GM13977 (cell line): ENCODE results near the gene UCK2.
"Not testable (repeated sequence)": the region's sequence is repeated elsewhere in the genome, so short reads cannot be mapped to it uniquely, and the experiment has no call there.

ENCODE experiments used
- DNase-seq: peaks from one replicate; pipeline ENCODE4 v3.0.0; 2012; ENCODE audit warnings: low spot score
- in situ Hi-C: fragments of 300-500 bp; cut with MboI; formaldehyde crosslinking; loops from one replicate; pipeline ENCODE4 v1.12.0; 2022; ENCODE audit warnings: low sequenced_read_pairs, low pct_unique_long_range_greater_than_20kb, mixed read lengths, inconsistent platforms; ENCODE audit not compliant: unreplicated experiment
- TF ChIP-seq, protein P1 (sequence below): IDR thresholded peaks from 2 replicates; pipeline ENCODE4 v1.5.1; 2012; ENCODE audit warnings: mild to moderate bottlenecking, control low read depth; ENCODE audit not compliant: insufficient read depth; ENCODE audit errors: extremely low read depth, missing control alignments

Gene UCK2

DNA sequence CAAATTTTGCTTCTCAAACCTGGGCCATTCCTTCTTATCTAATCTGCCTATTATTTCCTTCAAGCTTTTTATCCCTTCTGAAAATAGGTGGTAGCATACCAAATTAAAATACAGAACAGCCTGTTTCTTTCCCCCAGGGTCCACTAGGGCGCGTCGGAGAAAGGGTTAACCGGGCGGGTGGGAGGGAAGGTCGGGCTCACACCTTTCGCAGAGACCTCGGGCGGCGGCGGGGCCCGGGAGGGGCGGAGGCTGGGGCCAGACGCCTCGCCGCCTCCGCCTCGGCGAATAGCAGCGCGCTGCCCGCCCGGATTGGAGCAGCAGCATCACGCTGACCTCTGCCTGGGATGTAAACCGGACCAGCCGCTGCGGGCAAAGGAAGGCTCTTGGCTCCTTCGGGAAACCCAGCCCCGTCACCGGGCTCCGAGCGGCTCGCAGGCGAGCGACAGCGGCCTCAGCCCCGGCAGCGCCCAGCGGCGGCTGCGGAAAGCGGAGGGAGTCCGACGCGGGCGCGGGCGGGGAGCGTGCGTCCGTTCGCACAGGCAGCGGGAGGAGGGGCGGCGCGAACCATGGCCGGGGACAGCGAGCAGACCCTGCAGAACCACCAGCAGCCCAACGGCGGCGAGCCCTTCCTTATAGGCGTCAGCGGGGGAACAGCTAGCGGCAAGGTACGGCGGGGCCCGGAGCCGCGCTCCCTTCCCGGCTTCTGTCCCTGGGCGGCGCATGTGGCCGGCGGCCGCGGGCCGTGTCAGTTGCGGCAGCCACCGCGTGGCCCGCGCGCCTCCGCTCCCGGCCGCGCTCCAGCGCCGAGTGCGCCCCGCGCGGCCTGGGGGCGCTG is at the start of gene UCK2:
TSS of gene UCK2 (plus strand) at position 347 of the 835 bp plus-strand sequence. CDS start at position 567, 220 bp downstream.
- in situ Hi-C loops, result no loop called here
- TF ChIP-seq, protein P1, sequence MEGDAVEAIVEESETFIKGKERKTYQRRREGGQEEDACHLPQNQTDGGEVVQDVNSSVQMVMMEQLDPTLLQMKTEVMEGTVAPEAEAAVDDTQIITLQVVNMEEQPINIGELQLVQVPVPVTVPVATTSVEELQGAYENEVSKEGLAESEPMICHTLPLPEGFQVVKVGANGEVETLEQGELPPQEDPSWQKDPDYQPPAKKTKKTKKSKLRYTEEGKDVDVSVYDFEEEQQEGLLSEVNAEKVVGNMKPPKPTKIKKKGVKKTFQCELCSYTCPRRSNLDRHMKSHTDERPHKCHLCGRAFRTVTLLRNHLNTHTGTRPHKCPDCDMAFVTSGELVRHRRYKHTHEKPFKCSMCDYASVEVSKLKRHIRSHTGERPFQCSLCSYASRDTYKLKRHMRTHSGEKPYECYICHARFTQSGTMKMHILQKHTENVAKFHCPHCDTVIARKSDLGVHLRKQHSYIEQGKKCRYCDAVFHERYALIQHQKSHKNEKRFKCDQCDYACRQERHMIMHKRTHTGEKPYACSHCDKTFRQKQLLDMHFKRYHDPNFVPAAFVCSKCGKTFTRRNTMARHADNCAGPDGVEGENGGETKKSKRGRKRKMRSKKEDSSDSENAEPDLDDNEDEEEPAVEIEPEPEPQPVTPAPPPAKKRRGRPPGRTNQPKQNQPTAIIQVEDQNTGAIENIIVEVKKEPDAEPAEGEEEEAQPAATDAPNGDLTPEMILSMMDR, result peak; percentile 28
- peak; percentile 91 for DNase-seq

DNA sequence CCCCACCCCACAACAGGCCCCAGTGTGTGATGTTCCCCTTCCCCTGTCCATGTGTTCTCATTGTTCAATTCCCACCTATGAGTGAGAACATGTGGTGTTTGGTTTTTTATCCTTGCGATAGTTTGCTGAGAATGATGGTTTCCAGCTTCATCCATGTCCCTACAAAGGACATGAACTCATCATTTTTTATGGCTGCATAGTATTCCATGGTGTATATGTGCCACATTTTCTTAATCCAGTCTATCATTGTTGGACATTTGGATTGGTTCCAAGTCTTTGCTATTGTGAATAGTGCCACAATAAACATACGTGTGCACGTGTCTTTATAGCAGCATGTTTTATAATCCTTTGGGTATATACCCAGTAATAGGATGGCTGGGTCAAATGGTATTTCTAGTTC is 49.2 kb upstream of the UCK2 start:
- DNase-seq, in situ Hi-C loops: not testable (repeated sequence)

DNA sequence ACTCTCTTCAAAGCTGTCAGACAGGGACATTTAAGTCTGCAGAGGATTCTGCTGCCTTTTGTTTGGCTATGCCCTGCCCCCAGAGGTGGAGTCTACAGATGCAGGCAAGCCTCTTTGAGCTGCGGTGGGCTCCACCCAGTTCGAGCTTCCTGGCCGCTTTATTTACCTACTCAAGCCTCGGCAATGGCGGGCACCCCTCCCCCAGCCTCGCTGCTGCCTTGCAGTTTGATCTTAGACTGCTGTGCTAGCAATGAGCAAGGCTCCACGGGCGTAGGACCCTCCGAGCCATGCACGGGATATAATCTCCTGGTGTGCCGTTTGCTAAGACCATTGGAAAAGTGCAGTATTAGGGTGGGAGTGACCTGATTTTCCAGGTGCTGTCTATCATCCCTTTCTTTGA is 43.9 kb upstream of the UCK2 start:
- in situ Hi-C loops, DNase-seq: not testable (repeated sequence)

DNA sequence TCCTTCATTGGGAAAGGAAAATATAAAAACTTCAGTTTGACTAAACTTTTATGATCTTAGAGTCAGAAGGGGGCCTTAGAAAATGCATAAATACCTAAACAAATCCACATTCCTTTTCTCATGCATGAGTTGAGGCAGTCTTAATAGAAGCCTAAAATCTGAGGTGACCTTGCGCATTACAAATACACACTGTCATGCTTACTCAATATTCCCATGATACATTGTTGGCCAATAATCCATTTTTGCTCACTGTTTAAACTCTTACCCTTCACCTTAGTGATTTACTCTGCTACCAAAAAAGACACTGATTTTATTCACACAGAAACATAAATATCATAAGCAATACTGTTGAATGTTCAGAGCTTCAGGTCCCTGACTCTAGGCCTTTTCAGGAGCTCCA is 39.7 kb upstream of the UCK2 start:
- TF ChIP-seq, protein P1, result no peak
- in situ Hi-C loops, result no loop called here
- no peak for DNase-seq

DNA sequence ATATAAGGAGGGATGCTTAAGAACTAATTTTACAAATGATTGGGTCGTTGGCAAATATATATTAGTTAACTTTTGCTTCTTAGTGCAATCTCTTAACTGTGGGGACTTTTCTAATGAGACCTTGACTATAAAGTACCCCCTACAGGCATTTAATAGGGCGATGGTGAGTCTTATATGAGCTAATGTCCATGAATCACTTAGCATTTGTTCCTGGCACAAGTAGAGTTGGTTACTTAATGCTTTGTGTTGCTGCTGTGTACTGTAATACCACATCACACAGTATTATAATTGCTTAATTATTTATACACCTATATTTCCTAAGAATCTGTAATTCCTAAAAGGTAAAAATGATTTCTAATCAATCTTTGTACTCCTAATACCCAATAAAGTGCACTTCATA is 33.5 kb upstream of the UCK2 start:
- no peak for DNase-seq
- TF ChIP-seq, protein P1, result no peak
- in situ Hi-C loops, result no loop called here

DNA sequence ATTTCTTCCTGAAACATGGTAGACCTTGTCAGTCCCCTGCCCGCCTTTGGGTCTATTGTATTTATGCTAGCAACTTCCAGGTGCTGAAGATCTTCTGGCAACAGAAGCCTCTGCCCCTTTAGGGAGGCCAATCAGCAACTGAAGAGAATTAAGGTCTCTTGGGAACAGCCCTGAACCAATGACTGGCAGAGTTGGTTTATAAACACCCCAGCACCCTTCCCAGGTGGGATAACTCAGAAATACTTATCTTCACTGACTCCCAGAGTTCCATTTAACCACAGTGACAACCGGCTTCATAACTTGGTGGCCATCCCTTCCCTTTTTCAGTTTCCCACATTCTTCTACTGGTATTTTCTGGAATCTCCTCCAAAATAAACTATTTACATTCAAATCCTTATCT is 31.5 kb upstream of the UCK2 start:
- no peak for DNase-seq
- in situ Hi-C loops, result no loop called here
- TF ChIP-seq, protein P1, result no peak

DNA sequence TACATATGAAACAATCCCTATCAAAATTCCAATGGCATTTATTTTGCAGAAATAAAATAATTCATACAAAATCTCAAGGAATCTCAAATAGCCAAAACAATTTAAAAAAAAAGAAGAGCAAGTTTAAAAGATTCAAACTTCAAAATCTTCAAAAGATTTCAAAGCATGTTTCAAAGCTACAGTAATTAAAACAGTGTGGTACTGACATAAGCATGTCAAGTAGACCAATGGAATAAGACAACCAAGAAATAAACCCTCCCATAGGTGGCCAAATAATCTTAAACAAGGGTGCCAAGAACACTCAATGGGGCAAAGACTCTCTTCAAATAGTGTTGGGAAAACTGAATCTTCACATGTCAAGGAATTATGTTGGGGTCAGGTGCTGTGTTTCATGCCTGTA is 28.0 kb upstream of the UCK2 start:
- in situ Hi-C loops, result no loop called here
- TF ChIP-seq, protein P1, result no peak
- DNase-seq, result no peak

DNA sequence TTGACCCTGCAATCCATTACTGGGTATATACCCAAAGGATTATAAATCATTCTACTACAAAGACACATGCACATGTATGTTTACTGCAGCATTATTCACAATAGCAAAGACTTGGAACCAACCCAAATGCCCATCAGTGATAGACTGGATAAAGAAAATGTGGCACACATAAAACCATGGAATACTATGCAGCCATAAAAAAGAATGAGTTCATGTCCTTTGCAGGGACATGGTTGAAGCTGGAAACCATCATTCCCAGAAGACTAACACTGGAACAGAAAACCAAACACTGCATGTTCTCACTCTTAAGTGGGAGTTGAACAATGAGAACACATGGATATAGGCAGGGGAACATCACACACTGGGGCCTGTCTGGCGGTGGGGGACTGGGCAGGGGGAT is 22.9 kb upstream of the UCK2 start:
- in situ Hi-C loops, DNase-seq: not testable (repeated sequence)
